NCI-H1417 (cell line): Measurements from ENCODE around the gene FGF18.

Experiments
- DNase-seq, 3 experiments: peaks; one replicate each; lab custom pipeline; 2025; lab: John Stamatoyannopoulos, UW

FGF18 gene

DNA sequence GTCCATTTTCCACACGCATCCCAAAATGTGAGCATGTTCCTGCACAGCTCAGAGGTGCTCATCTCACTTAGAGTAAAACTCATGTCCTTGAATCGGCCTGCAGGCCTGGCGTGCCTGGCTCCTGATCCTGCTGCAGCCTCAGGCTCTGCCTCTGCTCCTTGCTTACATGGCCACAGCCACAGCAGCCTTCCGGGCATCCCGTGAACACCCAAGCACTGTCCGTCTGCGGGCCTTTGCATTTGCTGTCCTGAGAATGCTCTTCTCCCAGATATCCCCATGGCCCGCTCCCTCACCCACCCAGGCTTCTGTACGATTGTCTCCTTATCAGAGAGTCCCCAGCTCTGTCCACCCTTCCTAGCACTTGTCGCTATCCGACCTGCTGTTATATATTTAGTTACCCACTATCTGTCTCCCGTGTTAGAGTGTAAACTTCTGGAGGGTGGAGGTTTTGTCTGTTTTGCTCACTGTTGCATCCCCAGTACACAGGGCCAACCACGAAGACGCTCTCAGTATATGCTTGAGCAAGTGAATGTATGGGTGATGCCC, 21.9 kb downstream of the FGF18 start:
- DNase-seq, result no peak

DNA sequence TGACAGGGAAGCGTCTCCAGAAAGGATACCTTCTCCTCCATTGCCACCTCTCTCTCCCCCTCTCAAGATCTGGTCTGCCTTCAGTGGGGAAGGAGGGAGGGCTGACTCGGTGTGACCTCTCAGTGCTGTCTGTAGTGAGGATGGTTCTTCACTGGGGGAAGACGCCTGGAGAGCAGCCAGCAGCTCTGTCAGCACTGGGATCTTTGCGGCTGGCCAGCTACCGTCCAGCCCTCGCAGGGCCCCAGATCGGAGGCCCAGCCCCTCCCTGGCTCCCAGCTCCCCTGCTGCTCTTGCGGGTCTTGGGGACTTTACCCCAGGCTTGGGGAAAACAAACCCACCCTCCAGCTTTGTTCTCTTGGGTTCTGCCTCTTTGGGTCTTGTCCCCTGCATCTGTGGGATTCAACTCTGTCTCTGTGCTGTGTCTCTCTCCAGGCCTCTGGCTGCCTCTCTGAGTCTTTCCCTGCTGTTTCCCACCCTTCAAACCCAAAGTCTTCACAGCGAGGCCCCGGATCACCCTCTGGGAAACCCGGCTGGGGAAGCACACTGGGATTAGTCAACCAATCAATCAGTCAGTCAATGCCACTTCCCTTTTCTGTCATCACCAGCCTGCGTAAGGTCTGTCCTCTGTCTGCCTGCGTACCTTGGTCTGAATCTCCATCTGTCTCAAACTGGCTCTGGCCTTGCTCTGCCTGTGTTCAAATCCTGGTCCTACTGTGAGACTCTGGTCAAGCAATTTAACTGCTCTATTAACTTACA, 23.0 kb downstream of the FGF18 start:
- DNase-seq, result no peak

DNA sequence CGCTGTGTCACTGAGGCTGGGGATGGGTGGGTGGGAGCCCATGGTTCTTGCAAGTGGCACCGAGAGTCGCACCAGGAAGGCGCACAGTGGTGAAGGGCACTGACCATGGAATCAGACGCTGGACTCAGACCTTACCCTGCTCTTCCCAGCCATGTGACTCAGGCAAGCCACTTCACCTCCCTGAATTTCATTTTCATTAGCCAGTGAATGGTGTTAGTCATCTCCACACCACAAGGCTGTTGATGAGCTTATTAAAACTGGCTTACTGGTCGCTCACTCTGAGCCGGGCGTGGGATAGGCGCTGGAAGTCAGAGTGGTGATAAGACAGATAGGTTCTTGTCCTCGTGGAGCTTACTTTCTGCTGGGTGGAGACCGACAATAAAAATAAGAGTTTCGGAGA, 25.1 kb downstream of the FGF18 start:
- no peak for DNase-seq

DNA sequence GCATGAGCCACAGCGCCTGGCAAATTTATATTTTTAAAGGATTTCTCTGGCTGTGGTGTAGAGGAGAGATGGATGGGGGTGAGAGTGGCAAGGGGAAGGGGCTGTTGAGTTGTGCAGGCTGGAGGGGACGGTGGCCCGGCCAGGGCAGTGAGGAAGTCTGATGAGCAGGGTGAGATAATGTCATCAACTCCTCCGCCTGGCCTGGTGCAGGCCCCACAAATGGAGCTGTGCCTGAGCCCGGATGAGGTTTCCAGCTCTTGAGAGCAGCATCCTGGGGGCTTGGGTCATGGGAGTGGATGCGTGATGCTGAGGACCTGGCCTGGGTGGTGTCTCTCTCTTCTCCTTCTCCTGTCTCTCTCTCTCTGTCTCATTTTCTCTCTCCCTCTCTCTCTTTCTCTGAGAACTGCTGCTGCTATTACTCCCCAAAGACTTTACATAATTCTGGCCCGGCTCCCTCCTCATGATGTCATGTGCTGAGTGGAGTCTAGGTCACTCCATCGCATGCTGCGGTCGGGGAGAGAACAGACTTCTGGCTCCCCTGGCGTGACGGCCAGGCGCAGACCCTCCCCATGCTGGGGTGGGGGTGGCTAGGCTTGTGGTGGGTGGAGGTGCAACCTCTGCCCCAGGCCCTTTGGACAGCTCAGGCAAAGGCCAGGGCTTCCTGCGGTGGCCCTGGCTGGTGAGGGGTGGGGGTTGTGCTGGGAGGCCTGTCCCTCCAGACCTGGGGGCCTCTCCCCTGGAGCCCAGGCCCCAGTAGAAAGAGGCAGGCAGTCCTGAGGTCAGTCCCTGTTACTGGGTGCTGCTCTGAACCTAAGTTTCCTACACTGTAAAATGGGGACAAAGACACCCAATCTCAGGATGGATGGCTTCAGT, 26.4 kb downstream of the FGF18 start:
- DNase-seq, result no peak

DNA sequence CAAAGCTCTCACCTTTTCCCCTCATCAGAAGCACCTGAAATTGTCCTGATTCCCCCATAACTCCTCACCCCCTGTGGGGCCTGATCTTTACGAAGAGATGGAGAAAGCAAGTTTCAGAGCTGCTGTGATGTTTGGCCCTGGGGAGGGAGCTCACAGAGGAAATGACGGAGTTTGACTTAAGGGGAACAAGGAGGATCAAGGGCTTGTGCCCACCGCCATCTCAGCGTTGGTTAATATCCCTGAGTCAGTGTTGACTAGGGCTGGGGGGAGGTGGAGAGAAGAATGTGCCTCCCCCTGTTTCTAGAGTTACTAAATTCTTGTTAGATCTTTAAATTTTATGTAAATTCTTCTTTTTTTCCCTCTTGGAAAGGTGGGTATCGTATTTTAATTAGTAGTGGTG, 27.8 kb downstream of the FGF18 start:
- DNase-seq, result no peak

DNA sequence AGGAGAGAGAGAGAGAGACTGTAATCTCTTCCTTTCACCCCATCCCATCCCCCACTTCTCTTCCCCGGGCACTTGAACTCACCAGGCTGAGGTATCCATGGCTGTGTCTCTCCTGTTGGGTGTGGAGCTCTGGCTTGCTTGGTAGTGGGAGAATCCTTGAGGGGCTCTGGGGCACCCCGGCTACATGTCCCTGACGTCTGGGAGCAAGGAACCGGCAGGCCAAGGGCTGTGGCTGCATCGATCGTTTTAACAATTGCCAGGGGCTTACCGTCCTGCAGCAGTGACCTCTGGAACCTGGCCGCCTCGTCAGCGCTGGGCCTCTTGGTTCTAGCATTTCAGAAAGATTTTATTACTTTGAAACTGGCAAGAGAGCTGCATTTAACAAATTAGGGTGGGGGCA, 30.0 kb downstream of the FGF18 start:
- DNase-seq, result no peak

DNA sequence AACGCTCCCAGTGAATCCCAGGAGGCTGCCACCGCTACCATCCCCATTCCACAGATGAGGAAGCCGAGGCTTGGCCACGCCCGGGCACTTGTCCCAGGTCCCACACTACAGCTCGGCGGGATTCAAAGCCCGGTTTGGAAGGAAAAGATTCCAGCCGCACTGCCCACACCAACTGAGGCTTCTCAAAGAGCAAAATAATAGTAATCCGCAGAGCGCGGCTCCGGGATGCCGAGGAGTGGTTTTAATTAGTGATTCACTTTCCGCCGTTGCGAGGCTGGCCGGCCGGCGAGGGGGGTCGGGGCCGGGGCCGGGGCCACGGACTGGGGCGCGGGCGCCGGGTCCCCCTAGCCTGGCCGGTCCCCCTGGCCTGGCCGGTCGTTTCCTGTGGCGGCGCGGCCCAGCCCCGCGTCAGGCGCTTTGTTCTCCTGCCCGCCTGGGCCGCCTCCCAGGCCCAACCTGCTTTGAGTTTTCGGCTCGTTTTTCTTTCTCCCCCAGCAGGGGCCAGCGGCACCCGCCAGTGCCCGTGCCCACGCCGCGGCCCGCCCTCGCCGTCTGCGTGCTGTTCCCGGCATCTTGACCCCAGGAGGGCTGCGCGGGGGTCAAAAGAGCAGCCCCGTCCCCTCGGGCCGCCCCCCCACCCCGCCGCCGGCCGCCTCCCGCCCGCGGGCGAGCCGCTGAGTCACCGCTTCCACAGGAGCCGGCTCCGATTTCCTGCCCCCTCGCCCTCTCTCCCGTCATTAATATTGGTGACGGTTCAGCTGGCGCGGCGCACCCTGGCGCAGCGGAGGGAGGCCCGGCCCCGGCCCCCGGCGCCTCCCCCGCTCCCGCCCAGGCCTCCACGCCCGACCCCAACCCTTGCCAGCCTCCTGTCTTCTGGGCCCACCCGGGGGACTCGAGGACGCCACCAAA, 31.2 kb downstream of the FGF18 start:
- DNase-seq, result no peak

DNA sequence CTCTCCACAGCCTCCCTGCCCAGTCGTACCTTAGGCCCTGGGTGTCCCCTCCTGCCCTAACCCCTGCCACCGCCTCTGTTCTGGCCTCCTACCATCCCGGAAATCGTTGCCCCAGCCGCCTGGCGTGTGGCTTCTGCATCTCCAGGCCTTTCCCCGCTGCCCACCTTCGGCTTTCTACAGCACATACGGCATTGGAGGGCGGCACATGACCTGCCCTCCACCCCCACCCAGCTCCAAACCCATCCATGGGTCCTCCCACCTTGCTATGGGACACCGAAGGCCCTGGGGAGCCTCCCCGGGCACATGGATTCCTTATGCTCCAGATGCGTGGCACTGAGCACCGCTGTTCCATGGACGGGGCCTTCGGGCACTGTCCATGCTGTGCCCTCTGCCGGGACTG, 32.0 kb downstream of the FGF18 start:
- DNase-seq, result no peak

DNA sequence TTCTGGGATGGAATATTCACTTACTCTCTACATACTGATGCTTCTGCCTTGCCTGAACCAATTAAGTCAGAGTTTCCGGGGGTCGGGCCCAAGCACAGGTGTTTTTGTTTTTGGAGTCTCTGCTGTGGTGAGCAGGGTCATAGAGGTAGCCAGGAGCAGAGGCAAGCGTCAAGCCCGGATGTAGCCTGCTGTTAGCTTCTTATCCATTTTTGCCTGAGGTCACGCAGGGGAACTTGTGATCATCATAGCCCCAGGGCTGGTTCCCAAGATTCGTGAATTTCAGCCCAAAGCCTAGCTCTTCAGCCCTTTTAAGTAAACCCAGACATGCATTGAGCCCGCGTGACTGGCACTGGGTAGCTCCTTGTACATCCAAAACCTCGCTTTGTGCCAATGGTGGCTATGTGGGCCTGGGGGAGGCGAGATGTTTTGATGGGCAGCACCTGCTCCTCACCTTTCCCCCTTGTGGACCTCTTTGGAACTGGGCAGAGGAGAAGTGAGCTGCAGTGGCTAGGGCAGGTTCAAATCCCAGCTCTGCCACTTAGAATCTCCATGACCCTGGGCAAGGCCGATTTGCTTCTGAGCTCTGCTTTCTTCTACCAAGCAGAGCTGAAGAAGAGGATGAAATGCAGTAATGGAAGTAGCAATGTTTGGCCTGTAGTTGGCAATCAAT, 33.7 kb downstream of the FGF18 start:
- no peak for DNase-seq

DNA sequence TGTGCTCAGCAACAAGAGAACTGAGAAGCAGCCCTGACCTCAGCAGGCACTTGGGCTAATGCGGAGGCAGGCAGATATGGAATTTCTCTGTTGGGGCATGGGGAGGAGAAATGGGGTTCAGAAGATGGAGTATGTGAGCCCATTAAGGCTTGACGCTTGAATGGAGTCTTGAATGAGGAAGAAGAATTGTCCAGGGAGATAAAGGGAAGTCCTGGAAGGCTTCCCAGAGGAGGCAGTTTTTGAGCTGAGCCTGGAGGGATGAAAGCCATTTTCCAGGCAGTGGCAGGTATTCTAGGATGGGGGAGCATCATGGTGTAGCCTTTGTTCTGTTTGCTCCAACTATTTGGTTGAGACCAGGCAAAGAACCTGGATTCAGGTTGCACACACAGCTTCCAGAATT, 34.5 kb downstream of the FGF18 start:
- DNase-seq, result no peak

DNA sequence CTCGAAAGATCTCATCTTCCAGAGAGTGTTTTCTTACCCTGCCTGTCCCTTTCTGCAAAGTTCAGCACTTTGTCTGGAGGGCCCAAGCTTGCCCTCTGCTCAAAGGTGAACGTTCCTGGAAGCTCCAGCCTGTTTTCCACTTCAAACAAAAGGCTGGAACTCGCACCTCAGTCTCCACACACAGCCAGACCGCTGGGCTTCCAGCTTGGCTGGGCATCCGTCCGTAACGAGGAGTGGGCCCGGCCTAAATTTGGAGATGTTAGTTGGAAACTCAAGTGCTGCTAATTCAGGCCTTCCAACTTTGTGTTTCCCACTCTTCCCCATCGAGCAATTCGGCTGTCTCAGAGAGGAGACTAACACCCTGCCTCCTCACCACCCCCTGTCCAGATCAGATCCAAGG, 35.1 kb downstream of the FGF18 start:
- DNase-seq, result no peak

DNA sequence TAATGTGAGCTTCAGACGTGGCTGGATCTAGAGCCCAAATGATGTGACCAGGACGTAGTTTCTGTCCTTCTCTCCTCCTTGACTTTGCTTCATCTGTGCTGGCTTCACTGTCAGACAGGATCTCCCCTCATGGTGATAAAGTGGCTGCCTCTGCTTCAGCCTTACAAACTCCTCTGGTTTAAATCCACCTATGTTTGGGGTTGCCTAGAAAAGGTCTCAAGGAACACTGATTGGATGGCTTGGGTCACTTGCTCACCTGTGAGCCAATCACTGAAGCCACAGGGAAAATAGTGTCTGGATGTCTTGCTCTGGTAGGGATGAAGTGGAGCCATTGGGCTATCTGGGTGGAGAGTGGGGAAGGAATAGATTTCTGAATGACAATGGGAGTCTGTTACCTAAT, 36.1 kb downstream of the FGF18 start:
- no peak for DNase-seq

DNA sequence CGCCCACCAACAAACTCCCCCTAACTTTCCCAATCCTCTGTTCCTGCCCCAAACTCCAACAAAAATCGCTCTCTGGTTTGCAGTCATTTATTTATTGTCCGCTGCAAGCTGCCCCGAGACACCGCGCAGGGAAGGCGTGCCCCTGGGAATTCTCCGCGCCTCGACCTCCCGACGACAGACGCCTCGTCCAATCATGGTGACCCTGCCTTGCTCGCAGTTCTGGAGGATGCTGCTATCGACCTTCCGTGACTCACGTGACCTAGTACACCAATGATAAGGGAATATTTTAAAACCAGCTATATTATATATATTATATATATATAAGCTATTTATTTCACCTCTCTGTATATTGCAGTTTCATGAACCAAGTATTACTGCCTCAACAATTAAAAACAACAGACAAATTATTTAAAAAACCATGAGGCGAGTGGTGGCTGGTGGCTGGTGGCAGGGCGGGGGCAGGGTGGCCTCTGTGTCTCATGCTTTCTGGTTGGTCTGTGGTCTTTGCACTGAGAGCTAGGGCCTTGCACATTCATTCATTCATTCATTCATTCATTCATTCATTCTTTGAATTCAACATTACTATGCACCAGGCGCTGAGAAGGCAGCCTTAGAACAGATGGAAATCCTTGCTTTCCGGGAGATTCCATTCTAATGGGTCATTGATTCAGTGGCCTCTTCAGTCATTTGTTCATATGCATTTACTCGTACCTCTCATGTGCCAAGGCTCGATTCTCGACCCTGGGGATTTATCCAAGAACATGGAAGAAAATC, 37.9 kb downstream of the FGF18 start:
- no peak for DNase-seq

DNA sequence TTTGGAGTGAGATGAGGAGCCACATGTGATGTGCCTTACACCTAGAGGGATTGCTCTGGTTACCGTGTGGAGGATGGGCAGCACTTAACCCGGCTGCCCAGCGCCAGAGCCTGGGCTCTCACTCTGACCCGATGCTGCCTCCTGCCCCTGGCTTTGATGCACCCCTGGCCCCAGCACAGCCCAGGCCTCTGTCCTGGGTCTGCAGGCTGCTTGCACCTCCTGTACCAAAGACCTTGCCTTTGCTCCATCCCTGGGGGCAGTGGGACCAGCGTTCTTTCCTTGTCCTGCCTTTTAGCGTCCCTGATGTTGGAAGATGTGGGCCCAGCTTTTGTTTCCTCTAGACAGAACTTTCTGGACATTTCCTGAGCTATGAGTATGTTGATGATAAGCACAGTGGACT, 40.4 kb downstream of the FGF18 start:
- DNase-seq, result no peak

DNA sequence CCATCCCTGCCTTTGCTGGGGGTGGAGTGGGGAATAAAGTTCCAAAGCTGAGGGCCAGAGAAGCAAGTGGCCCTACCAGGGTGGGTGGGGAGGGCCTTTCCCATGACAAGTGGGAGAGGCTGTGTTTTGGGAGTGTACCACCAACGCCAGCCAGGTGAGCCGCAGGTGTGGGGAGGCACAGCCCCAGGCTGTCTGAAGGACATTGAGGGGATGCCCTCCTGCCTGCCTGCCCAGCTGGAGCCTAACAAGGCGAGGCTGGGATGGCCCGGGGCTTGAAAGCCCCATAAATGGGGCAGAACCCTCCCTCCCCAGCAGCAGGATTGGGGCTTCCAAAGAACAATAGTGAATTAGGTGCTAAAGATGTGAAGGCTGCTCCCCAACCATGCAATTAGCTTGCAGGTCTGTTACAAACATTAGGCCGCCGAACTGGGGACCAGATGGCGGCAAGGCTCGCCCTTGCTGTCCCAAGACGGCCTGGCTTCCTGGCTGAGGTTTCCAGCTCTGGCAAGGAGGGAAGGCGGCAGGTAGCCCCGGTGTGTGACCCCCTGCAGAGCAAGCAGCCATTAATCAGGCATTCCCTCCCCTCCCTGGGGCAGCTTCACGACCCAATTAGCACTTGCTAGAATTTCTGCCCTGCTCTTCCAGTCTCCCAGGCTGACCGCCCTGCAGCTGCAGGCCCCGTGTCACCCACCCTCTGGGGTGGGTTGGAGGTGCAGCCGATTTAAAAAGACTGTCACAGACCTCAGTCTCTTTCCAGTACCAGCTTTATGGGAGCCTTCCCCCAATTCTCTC, 42.9 kb downstream of the FGF18 start:
- peak in 2 of 3 experiments; percentile 60 to 79 for DNase-seq

DNA sequence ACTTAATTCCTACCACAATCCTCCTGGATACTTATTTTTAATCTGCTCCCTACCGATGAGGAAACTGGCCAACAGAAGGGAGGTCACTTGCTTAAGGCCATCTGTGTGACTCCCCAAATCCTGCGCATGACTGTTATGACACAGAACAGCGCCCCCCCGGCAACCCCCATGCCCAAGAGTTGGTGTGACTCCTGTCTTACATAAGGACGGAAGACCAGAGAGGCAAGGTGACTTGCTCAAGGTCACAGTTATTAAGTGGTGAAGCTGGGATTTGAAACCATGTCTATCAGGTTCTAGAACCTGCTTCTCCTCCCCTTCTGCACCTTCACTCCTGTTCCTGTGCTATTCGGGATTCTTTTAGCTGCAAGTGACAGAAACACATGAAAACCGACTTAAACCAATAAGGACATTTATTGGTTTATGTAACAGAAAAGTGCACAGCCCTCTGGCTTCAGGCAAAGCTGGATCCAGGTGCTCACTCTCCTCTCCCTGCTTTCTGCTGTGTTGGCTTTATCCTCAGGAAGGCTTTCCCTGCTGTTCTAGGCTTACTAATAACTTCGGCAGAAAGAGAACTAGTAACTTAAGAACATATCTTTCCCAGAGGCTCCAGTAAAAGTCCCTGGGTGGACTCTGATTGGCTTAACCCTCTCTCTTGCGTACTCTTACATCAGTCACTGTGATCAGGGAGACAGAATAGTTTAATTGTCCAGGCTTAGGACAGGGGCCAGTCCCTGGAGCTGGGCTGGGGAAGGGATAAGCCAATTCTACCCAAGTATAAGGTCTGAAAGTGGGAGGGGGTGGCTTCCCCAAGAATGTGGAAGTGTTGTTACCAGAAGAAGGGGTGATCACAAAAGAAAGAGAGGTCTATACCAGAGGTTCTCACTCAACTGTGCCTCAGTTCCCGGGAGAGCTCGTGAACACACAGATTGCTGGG, 43.7 kb downstream of the FGF18 start:
- DNase-seq, result no peak

DNA sequence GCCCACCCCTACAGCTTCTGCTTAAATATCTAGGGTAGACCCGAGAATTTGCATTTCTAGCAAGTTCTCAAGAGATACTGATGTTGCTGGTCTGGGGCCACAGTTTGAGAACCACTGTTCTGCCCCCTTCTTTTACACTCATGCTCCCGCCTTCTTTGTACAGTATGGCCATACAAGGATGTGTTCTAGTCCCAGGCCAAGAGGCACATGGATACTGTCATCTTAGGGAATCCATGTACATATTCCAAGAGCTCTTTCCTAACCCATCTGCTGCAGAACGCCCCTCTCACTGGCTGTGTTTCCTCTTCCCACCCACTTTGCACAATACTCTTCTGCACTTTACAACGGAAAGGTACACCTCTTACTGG, 44.4 kb downstream of the FGF18 start:
- DNase-seq, result no peak

DNA sequence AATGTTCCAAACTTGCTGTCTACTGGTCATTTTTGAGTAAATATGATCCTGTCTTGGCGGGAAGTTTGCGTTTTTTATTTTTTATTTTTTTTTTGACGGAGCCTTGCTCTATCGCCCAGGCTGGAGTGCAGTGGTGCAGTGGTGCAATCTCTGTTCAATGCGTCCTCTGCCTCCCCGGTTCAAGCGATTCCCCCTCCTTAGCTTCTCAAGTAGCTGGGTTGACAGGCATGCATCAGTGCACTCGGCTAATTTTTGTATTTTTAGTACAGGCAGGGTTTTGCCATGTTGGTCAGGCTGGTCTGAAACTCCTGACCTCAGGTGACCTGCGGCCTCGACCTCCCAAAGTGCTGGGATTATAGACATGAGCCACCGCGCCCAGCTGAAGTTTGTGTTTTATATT, 45.4 kb downstream of the FGF18 start:
- DNase-seq, result no peak

DNA sequence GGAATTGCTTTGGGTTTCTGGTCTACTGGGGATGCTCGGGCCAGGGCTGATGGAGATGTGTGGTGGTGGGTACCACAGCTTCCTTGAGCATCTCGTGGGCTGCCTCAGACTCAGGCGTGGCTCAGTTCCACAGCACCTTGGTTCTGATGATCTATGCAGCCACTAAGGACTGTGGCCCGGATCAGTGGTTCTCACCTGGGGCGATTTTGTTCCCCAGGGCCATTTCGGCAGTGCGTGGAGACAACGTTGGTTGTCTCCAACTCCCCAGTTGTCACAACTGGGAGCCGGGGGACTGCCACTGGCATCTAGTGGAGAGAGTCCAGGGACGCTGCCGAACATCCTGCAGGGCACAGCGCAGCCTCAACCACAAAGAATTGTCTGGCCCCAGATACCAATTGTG, 47.7 kb downstream of the FGF18 start:
- no peak for DNase-seq
